HepG2 (cell line): ENCODE data around the gene RRP8. TPM values are rescaled to one million over a fixed set of nuclear protein-coding genes. Genes with fewer than 3 reads are reported as not detected.

Source experiments
- CREM ChIP-seq, 2 experiments: sonication (generic) in 1 of 2; formaldehyde crosslinking in 1 of 2; IDR thresholded peaks; 2 replicates each; pipeline versions ENCODE4 v1.4.0 to v1.6.1; 2016 to 2020; ENCODE audit warnings: antibody characterized with exemption in 1 of 2, mild to moderate bottlenecking in 1 of 2, missing genetic modification reagents in 1 of 2
- IRX3 ChIP-seq: sonication (generic); formaldehyde crosslinking; IDR thresholded peaks from 2 replicates; pipeline ENCODE4 v1.8.1; 2023; ENCODE audit warnings: mild to moderate bottlenecking, low read depth, missing genetic modification reagents, borderline replicate concordance
- MAFG ChIP-seq: sonication (generic); formaldehyde crosslinking; IDR thresholded peaks from 2 replicates; pipeline ENCODE4 v1.5.1; 2020; ENCODE audit warnings: mild to moderate bottlenecking, missing genetic modification reagents
- MIER3 ChIP-seq: IDR thresholded peaks from 2 replicates; pipeline ENCODE4 v1.6.1; 2016; ENCODE audit warnings: missing compliant biosample characterization, borderline replicate concordance
- PAF1 ChIP-seq: IDR thresholded peaks from 2 replicates; pipeline ENCODE4 v1.6.1; 2016; ENCODE audit warnings: missing genetic modification reagents, missing compliant biosample characterization
- PAX8 ChIP-seq: sonication (generic); formaldehyde crosslinking; IDR thresholded peaks from 2 replicates; pipeline ENCODE4 v1.8.0; 2022; ENCODE audit warnings: mild to moderate bottlenecking, missing genetic modification reagents, borderline replicate concordance
- ZSCAN30 ChIP-seq: sonication (generic); formaldehyde crosslinking; IDR thresholded peaks from 2 replicates; pipeline ENCODE4 v1.5.0; 2020; ENCODE audit warnings: mild to moderate bottlenecking, missing genetic modification reagents
- polyA plus RNA-seq, 8 experiments: library from polyadenylated mRNA; depleted of rRNA in 3 of 8; stranded (reverse) in 7 of 8; unstranded in 1 of 8; fragments of >200 nt; fragmentation: Illumina TruSeq in 4 of 8; extraction: Trizol in 4 of 8; gene quantifications; 2 replicates each; pipeline versions ENCODE4 v1.2.1 to v1.2.3, GENCODE V29; 2011 to 2016; ENCODE audit warnings: low read depth in 4 of 8, missing spikeins in 1 of 8, mixed read lengths in 1 of 8; ENCODE audit not compliant: insufficient read depth in 1 of 8
- total RNA-seq, 5 experiments: library from RNA; depleted of rRNA; stranded (reverse); fragments of >200 nt; fragmentation: Illumina TruSeq; extraction: Trizol; gene quantifications; 2 replicates each; pipeline ENCODE4 v1.2.3, GENCODE V29; 2016; ENCODE audit warnings: low read depth in 1 of 5
- TF ChIP-seq, protein P1 (sequence below): sonication (generic); formaldehyde crosslinking; conservative IDR thresholded peaks from 2 replicates; pipeline ENCODE4 v1.4.0; 2020; ENCODE audit warnings: missing genetic modification reagents
- TF ChIP-seq, protein P2 (sequence below): sonication (generic); formaldehyde crosslinking; IDR thresholded peaks from 2 replicates; pipeline ENCODE4 v1.5.1; 2020; ENCODE audit warnings: mild to moderate bottlenecking, moderate library complexity, missing genetic modification reagents
- TF ChIP-seq, protein P3 (sequence below): fragments of 450-650 bp; IDR thresholded peaks from 2 replicates; pipeline ENCODE4 v1.6.1; 2017; ENCODE audit warnings: mild to moderate bottlenecking

The RRP8 gene
- total and polyA plus RNA-seq, 2 of the 13 experiments (the other 11 are each of a cell fraction or from before 2014, with no cell fraction given), result 7.2 to 21.6 TPM

DNA sequence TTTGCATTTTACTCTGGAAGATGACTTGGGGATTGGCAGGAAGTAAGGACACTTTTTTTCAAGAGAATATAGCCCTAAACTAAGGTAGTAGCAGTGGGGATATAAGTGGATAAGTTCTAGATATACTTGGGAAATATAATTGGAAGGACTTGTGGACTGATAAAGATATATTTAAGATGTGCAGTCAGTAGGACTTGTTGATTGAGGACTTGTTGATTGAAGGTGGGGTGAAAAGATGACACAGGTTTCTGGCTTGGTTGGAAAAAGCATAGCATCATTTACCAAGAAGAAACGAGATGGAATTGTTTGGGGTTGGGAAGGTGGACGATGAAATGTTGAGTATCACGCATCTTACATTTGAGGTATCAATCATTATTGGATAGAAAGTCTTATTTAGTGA lies 10.1 kb upstream of the RRP8 start (continued):
- TF ChIP-seq, protein P1, sequence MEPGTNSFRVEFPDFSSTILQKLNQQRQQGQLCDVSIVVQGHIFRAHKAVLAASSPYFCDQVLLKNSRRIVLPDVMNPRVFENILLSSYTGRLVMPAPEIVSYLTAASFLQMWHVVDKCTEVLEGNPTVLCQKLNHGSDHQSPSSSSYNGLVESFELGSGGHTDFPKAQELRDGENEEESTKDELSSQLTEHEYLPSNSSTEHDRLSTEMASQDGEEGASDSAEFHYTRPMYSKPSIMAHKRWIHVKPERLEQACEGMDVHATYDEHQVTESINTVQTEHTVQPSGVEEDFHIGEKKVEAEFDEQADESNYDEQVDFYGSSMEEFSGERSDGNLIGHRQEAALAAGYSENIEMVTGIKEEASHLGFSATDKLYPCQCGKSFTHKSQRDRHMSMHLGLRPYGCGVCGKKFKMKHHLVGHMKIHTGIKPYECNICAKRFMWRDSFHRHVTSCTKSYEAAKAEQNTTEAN (CRISPR knock-in tag), result no peak
- TF ChIP-seq MAFG (CRISPR knock-in tag) (no peak), MIER3 (CRISPR knock-in tag) (no peak), PAF1 (CRISPR knock-in tag) (no peak), CREM (IDR thresholded peaks at IDR 0.05) (no peak), CREM (CRISPR knock-in tag; IDR thresholded peaks at IDR 0.05) (no peak), IRX3 (no peak), ZSCAN30 (CRISPR knock-in tag) (no peak), PAX8 (CRISPR knock-in tag) (no peak)
- TF ChIP-seq, protein P2, sequence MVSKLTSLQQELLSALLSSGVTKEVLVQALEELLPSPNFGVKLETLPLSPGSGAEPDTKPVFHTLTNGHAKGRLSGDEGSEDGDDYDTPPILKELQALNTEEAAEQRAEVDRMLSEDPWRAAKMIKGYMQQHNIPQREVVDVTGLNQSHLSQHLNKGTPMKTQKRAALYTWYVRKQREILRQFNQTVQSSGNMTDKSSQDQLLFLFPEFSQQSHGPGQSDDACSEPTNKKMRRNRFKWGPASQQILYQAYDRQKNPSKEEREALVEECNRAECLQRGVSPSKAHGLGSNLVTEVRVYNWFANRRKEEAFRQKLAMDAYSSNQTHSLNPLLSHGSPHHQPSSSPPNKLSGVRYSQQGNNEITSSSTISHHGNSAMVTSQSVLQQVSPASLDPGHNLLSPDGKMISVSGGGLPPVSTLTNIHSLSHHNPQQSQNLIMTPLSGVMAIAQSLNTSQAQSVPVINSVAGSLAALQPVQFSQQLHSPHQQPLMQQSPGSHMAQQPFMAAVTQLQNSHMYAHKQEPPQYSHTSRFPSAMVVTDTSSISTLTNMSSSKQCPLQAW (CRISPR knock-in tag), result no peak
- TF ChIP-seq, protein P3, sequence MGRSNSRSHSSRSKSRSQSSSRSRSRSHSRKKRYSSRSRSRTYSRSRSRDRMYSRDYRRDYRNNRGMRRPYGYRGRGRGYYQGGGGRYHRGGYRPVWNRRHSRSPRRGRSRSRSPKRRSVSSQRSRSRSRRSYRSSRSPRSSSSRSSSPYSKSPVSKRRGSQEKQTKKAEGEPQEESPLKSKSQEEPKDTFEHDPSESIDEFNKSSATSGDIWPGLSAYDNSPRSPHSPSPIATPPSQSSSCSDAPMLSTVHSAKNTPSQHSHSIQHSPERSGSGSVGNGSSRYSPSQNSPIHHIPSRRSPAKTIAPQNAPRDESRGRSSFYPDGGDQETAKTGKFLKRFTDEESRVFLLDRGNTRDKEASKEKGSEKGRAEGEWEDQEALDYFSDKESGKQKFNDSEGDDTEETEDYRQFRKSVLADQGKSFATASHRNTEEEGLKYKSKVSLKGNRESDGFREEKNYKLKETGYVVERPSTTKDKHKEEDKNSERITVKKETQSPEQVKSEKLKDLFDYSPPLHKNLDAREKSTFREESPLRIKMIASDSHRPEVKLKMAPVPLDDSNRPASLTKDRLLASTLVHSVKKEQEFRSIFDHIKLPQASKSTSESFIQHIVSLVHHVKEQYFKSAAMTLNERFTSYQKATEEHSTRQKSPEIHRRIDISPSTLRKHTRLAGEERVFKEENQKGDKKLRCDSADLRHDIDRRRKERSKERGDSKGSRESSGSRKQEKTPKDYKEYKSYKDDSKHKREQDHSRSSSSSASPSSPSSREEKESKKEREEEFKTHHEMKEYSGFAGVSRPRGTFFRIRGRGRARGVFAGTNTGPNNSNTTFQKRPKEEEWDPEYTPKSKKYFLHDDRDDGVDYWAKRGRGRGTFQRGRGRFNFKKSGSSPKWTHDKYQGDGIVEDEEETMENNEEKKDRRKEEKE, result no peak
- TF ChIP-seq, all 625 proteins: peak for 0
